ENCODE results near the gene RASGRP3.

RASGRP3 gene

DNA sequence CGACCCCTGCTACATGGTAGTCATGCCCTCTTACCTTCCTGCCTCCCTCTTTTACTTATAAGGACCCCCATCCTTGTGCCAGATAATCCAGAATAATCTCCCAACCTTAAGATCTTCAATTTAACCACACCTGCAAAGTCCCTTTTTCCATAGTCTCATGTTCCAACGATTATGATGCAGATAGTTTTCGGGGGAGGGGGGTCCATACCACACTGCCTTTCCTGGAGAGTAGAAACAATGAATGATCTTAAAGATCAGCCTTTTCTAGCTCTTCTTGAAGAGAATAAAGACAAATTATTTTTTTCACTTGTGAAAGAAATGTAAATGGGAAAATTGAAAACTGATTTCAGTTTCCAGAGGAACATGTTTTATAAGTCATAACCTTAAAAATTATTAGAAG lies 127.0 kb downstream of the RASGRP3 start:
- no peaks in the 10 kb centered on the region for H3K9me3 ChIP-seq (ENCODE audit: low read length)
- no peaks in the 10 kb centered on the region for H3K9me2 ChIP-seq (ENCODE audit: low read depth, low read length)
- no peak overlapping the region for H3K4me3 ChIP-seq (ENCODE audit: low read depth, low read length, poor library complexity, severe bottlenecking)
- H3K9ac ChIP-seq (ENCODE audit: low read length), result no peak overlapping the region
- H3F3A ChIP-seq (ENCODE audit: insufficient read depth, low read length), result no peaks in the 10 kb centered on the region
- H3K36me3 ChIP-seq (ENCODE audit: insufficient read depth, low read length), result no peaks in the 10 kb centered on the region
- H3K79me2 ChIP-seq (ENCODE audit: insufficient read depth, low read length), result peaks cover 5% of the 10 kb centered on the region
- H3K27ac ChIP-seq (ENCODE audit: low read depth, low read length, poor library complexity, severe bottlenecking), result no peak overlapping the region
- peaks cover 6% of the 10 kb centered on the region for H3K4me1 ChIP-seq (ENCODE audit: insufficient read depth, low read length, severe bottlenecking)
- no peak overlapping the region for H2AFZ ChIP-seq (ENCODE audit: low read length)
- no peak overlapping the region for H3K4me2 ChIP-seq (ENCODE audit: low read length)
- TF ChIP-seq EZH2 (IDR thresholded peaks at IDR 0.05; ENCODE audit: borderline replicate concordance, low read length), result no peak
- no peaks in the 10 kb centered on the region for H3K27me3 ChIP-seq (ENCODE audit: insufficient read depth, low read length)
- H4K20me1 ChIP-seq (ENCODE audit: insufficient read depth, low read length), result no peaks in the 10 kb centered on the region

DNA sequence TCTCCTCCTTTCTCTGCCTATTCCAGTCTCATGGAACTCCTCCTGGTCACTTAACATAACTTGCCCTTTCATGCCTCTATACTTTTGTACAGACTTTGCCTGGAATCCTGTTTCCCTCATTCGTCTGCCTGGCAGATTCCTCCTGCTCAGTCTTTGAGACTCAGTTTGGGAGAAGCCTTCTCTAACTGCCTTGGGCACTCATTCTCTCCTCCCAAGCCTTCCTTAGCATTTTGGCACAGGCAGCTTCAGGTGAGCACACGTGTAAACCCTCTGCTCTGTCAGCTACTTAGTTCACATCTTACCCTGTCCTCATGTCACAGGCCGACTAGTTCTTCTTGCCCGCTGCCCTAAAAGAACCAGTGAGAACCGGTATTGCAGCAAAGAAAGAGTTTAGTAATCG lies 128.6 kb downstream of the RASGRP3 start:
- H3F3A ChIP-seq (ENCODE audit: insufficient read depth, low read length), result no peaks in the 10 kb centered on the region
- H2AFZ ChIP-seq (ENCODE audit: low read length), result no peak overlapping the region
- H3K36me3 ChIP-seq (ENCODE audit: insufficient read depth, low read length), result no peaks in the 10 kb centered on the region
- no peaks in the 10 kb centered on the region for H3K9me3 ChIP-seq (ENCODE audit: low read length)
- peaks cover 1% of the 10 kb centered on the region for H3K4me1 ChIP-seq (ENCODE audit: insufficient read depth, low read length, severe bottlenecking)
- TF ChIP-seq, protein P1, sequence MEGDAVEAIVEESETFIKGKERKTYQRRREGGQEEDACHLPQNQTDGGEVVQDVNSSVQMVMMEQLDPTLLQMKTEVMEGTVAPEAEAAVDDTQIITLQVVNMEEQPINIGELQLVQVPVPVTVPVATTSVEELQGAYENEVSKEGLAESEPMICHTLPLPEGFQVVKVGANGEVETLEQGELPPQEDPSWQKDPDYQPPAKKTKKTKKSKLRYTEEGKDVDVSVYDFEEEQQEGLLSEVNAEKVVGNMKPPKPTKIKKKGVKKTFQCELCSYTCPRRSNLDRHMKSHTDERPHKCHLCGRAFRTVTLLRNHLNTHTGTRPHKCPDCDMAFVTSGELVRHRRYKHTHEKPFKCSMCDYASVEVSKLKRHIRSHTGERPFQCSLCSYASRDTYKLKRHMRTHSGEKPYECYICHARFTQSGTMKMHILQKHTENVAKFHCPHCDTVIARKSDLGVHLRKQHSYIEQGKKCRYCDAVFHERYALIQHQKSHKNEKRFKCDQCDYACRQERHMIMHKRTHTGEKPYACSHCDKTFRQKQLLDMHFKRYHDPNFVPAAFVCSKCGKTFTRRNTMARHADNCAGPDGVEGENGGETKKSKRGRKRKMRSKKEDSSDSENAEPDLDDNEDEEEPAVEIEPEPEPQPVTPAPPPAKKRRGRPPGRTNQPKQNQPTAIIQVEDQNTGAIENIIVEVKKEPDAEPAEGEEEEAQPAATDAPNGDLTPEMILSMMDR (IDR thresholded peaks at IDR 0.05; ENCODE audit: low read length), result no peak
- TF ChIP-seq EZH2 (IDR thresholded peaks at IDR 0.05; ENCODE audit: borderline replicate concordance, low read length), result no peak
- H3K4me2 ChIP-seq (ENCODE audit: low read length), result no peak overlapping the region
- H3K4me3 ChIP-seq (ENCODE audit: low read depth, low read length, poor library complexity, severe bottlenecking), result no peak overlapping the region
- H4K20me1 ChIP-seq (ENCODE audit: insufficient read depth, low read length), result no peaks in the 10 kb centered on the region
- H3K9ac ChIP-seq (ENCODE audit: low read length), result no peak overlapping the region
- H3K27me3 ChIP-seq (ENCODE audit: insufficient read depth, low read length), result no peaks in the 10 kb centered on the region
- H3K9me2 ChIP-seq (ENCODE audit: low read depth, low read length), result no peaks in the 10 kb centered on the region
- no peaks in the 10 kb centered on the region for H3K79me2 ChIP-seq (ENCODE audit: insufficient read depth, low read length)
- no peak overlapping the region for H3K27ac ChIP-seq (ENCODE audit: low read depth, low read length, poor library complexity, severe bottlenecking)

DNA sequence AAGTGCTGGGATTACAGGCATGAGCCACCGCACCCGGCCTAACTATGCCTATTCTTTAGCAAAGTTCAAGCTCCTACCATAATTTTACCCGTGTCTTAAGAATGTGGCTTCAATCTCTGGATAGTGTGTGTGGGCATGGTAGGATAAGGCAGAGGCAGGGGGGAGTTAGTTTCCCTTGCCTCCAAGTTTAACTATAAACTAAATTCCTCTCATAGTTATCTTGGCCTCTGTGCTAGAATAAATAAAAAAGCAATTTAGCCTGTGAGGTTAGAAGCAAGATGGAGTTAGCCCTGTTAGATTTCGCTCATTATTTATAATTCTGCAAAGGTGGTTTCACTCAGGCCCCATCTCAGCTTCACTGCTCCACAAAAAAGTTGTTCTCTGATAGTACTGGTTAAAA lies 129.7 kb downstream of the RASGRP3 start:
- H4K20me1 ChIP-seq (ENCODE audit: insufficient read depth, low read length), result no peaks in the 10 kb centered on the region
- H3K9me2 ChIP-seq (ENCODE audit: low read depth, low read length), result no peaks in the 10 kb centered on the region
- H3K9me3 ChIP-seq (ENCODE audit: low read length), result no peaks in the 10 kb centered on the region
- TF ChIP-seq EZH2 (IDR thresholded peaks at IDR 0.05; ENCODE audit: borderline replicate concordance, low read length), result no peak
- TF ChIP-seq, protein P1 (IDR thresholded peaks at IDR 0.05; ENCODE audit: low read length), result no peak
- H3K79me2 ChIP-seq (ENCODE audit: insufficient read depth, low read length), result no peaks in the 10 kb centered on the region
- H3K27me3 ChIP-seq (ENCODE audit: insufficient read depth, low read length), result no peaks in the 10 kb centered on the region
- no peak overlapping the region for H2AFZ ChIP-seq (ENCODE audit: low read length)
- H3K4me1 ChIP-seq (ENCODE audit: insufficient read depth, low read length, severe bottlenecking), result no peaks in the 10 kb centered on the region
- no peaks in the 10 kb centered on the region for H3F3A ChIP-seq (ENCODE audit: insufficient read depth, low read length)
- no peak overlapping the region for H3K9ac ChIP-seq (ENCODE audit: low read length)
- no peaks in the 10 kb centered on the region for H3K36me3 ChIP-seq (ENCODE audit: insufficient read depth, low read length)
- no peak overlapping the region for H3K4me3 ChIP-seq (ENCODE audit: low read depth, low read length, poor library complexity, severe bottlenecking)
- H3K4me2 ChIP-seq (ENCODE audit: low read length), result no peak overlapping the region
- no peak overlapping the region for H3K27ac ChIP-seq (ENCODE audit: low read depth, low read length, poor library complexity, severe bottlenecking)

DNA sequence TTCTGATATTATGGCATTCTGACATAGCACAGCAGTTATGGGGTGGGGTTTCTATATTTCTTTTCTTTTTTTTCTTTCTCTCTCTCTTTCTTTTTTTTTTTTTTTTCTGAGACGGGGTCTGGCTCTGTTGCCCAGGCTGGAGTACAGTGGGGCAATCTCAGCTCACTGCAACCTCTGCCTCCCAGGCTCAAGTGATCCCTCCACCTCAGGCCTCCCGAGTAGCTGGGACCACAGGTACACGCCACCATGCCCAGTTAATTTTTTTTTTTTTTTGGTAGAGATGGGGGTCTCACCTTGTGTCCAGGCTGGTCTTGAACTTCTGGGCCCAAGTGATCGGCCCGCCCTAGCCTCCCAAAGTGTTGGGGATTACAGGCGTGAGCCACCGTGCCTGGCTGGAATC lies 130.2 kb downstream of the RASGRP3 start:
- H3K27me3 ChIP-seq (ENCODE audit: insufficient read depth, low read length), result no peaks in the 10 kb centered on the region
- no peak for TF ChIP-seq EZH2 (IDR thresholded peaks at IDR 0.05; ENCODE audit: borderline replicate concordance, low read length)
- TF ChIP-seq, protein P1 (IDR thresholded peaks at IDR 0.05; ENCODE audit: low read length), result no peak
- no peak overlapping the region for H3K4me3 ChIP-seq (ENCODE audit: low read depth, low read length, poor library complexity, severe bottlenecking)
- H3K9ac ChIP-seq (ENCODE audit: low read length), result no peak overlapping the region
- no peak overlapping the region for H2AFZ ChIP-seq (ENCODE audit: low read length)
- H3K36me3 ChIP-seq (ENCODE audit: insufficient read depth, low read length), result no peaks in the 10 kb centered on the region
- no peaks in the 10 kb centered on the region for H3K79me2 ChIP-seq (ENCODE audit: insufficient read depth, low read length)
- H3K9me2 ChIP-seq (ENCODE audit: low read depth, low read length), result no peaks in the 10 kb centered on the region
- no peak overlapping the region for H3K27ac ChIP-seq (ENCODE audit: low read depth, low read length, poor library complexity, severe bottlenecking)
- H3K4me1 ChIP-seq (ENCODE audit: insufficient read depth, low read length, severe bottlenecking), result no peaks in the 10 kb centered on the region
- no peaks in the 10 kb centered on the region for H3F3A ChIP-seq (ENCODE audit: insufficient read depth, low read length)
- H4K20me1 ChIP-seq (ENCODE audit: insufficient read depth, low read length), result no peaks in the 10 kb centered on the region
- H3K9me3 ChIP-seq (ENCODE audit: low read length), result no peaks in the 10 kb centered on the region
- no peak overlapping the region for H3K4me2 ChIP-seq (ENCODE audit: low read length)
